GM06990 (cell line): Measurements from ENCODE around the gene GNAI3.
A peak's percentile ranks its signal among the peaks of the same experiment; 100 is the strongest.

ENCODE experiments used
- DNase-seq: peaks from one replicate; pipeline ENCODE4 v3.0.0-alpha.2; 2011; ENCODE audit not compliant: insufficient read length; ENCODE audit errors: extremely low read depth
- H3K27me3 ChIP-seq: replicated peaks from 2 replicates; pipeline ENCODE4 v1.6.0; 2011; ENCODE audit warnings: low read length; ENCODE audit not compliant: control insufficient read depth, insufficient read depth
- H3K36me3 ChIP-seq: 2 replicates; pipeline ENCODE4 v1.5.1; 2011; ENCODE audit warnings: low read length; ENCODE audit not compliant: control insufficient read depth, insufficient read depth
- H3K4me3 ChIP-seq: replicated peaks from 2 replicates; pipeline ENCODE4 v1.5.1; 2011; ENCODE audit warnings: low read depth, mild to moderate bottlenecking, control low read depth, low read length
- CTCF ChIP-seq: IDR thresholded peaks from 2 replicates; pipeline ENCODE4 v1.5.1; 2011; ENCODE audit warnings: low read length, control low read depth, mild to moderate bottlenecking, inconsistent platforms; ENCODE audit not compliant: insufficient read depth, poor library complexity, severe bottlenecking

GNAI3 gene

DNA sequence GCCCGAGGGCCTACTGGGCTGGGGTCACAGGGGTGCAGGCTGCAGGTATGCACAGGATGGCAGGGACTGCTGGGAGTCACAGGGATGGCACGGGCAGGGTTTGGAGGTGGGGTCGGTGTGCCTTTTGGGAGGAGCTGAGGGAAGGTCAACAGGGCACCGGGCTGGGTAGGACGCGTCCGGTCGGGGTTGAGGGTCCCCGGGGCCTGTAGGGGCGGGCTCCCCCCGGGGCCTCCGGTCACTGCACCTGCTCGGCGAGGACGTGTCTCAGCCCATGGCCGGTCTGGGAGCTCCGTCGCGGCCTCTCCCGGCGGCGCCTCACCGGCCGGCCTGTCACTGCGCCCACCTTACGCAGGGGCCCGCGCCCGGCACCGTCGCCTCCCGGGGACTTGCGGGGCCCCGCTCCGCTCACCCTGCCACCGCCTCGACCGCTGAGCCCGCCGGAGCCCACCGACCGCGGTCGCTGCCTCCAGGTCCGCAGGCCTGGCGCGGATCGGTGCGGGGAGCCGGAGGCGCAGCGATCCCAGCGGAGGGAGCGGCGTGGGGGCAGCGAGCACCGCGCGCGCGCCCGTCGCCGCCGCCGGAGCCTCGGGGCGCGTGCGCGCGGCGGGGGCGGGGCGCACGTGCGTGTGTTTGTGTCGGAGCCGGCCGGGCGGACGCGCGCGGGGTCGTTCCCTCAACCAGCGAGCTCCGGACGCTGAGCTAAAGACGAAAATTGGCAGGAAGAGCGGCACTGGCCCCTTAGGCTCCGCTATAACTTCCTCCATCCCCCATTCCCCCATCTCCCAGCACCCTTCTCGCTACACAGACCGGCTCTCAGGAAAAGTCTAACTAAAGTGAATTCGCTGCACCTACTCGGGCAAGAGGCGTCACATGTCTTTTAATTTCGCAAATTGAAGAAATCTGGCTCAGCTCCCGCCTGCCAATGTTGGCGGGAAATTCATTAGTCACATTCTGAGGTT, 39.0 kb upstream of the GNAI3 start, which contains the start of gene AMIGO1:
TSS of gene AMIGO1 (minus strand) at position 552 of the 959 bp plus-strand sequence. CDS start 815 bp downstream, outside the sequence.
- peak within 1 kb of the TSS; percentile 71 for H3K4me3 ChIP-seq
- H3K27me3 ChIP-seq: no peaks in the 10 kb centered on the region
- no peak for TF ChIP-seq CTCF
- DNase-seq: peak; percentile 75
- H3K36me3 ChIP-seq: no peaks in the 10 kb centered on the region

DNA sequence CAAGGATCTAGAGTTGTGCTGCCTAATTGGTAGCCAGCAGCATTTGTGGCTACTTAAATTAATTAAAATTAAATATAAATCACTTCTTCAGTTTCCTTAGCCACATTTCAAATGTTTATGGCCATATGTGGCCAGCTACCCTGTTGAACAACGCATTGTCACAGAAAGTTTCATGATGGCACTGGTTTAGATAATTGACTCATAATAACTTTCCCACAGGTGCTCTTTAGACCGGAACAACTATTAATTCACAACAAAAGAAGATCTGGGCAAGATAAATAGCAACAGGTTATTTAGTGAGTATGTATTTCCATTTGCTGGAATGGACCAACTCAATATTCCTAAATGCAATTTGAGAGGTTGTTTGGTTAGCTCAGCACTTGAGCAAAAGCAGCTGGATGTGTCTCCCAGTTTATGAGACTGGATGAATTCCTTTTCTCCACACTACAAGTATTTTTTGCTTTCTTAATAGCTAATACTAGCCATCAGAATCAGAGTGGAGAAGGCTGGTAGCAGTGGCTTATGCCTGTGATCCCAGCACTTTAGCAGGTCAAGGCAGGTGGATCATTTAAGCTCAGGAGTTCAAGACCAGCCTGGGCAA, 35.2 kb upstream of the GNAI3 start:
- H3K36me3 ChIP-seq: no peaks in the 10 kb centered on the region
- no peak for TF ChIP-seq CTCF
- no peak for DNase-seq
- H3K4me3 ChIP-seq: no peak overlapping the region
- H3K27me3 ChIP-seq: no peaks in the 10 kb centered on the region

- DNase-seq: no peak
- Histone ChIP-seq H3K36me3 (no peaks in the 10 kb centered on the region), H3K4me3 (no peak overlapping the region), H3K27me3 (no peaks in the 10 kb centered on the region)
- TF ChIP-seq CTCF: no peak
These were observed 33.6 kb upstream of the GNAI3 start for GRCh38 chr1:109514846-109515245.

DNA sequence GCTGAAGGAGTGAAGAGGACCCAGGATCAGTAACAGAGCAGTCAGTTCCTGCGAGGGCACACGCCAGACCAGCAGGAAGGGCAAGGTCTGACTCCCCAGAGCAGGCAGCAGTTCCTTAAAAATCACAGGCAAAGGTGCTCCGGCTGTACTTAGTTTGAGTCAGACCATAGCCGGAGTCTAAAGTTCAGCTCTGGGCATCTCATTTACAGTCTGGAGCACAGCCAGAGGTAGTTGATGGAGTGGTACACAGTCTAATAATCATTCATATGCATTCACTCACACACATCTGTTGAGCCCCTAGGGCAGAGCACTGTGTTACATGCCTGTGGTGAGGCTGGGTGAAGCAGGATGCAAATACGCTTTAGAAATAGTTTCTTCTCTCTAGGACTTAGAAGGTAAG, 31.5 kb upstream of the GNAI3 start:
- Histone ChIP-seq H3K36me3 (no peaks in the 10 kb centered on the region), H3K4me3 (no peak overlapping the region), H3K27me3 (no peaks in the 10 kb centered on the region)
- no peak for TF ChIP-seq CTCF
- no peak for DNase-seq

DNA sequence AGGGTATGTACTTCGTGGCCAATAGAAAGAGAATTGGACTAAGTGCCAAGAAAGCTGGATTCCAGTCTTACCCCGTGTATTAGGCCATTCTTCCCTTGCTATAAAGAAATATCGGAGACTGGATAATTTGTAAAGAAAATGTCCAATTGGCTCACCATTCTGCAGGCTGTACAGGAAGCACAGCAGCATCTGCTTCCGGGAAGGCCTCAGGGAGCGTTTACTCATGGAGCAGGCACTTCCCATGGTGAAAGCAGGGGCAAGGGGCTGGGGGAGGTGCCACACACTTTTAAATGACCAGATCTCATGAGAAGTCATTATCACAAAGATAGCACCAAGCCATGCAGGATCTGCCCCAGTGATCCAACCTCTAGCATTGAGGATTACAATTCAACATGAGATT, 31.1 kb upstream of the GNAI3 start:
- H3K27me3 ChIP-seq: no peaks in the 10 kb centered on the region
- DNase-seq: no peak
- H3K36me3 ChIP-seq: no peaks in the 10 kb centered on the region
- TF ChIP-seq CTCF: no peak
- no peak overlapping the region for H3K4me3 ChIP-seq
